HEK293 (cell line): ENCODE measurements around the gene THAP4.
A peak's percentile ranks its signal among the peaks of the same experiment; 100 is the strongest.

Source experiments
- CTCF ChIA-PET: fragments of 350-600 bp; formaldehyde crosslinking; extraction: SDS; loops from one replicate; lab custom pipeline; 2021; ENCODE audit warnings: antibody characterized with exemption; lab: Yijun Ruan, JAX
- POLR2A ChIA-PET: fragments of 300-600 bp; formaldehyde crosslinking; extraction: SDS; loops from one replicate; lab custom pipeline; 2020; ENCODE audit warnings: antibody characterized with exemption, inconsistent platforms; lab: Yijun Ruan, JAX
- H3K27ac ChIP-seq: fragments of 200-500 bp; sonication (Bioruptor generic); 2 replicates; pipeline ENCODE4 v1.5.1; 2014; ENCODE audit warnings: low read depth, low read length, control low read depth, inconsistent platforms; ENCODE audit errors: extremely low read depth
- H3K36me3 ChIP-seq, 2 experiments: fragments of 200-500 bp in 1 of 2; sonication (Bioruptor generic) in 1 of 2; 1 replicate in 1 of 2; 2 replicates in 1 of 2; pipeline ENCODE4 v1.5.1; 2014 to 2017; ENCODE audit warnings: inconsistent platforms in 2 of 2, low read length in 2 of 2; ENCODE audit not compliant: control insufficient read depth in 2 of 2, insufficient read depth in 1 of 2
- H3K4me1 ChIP-seq: fragments of 200-500 bp; sonication (Bioruptor generic); 2 replicates; pipeline ENCODE4 v1.5.1; 2014; ENCODE audit warnings: mild to moderate bottlenecking, low read length, inconsistent platforms; ENCODE audit not compliant: control insufficient read depth, insufficient read depth
- H3K4me3 ChIP-seq: 2 replicates; pipeline ENCODE4 v1.5.1; 2011; ENCODE audit warnings: low read depth, mild to moderate bottlenecking, control low read depth, low read length, moderate library complexity
- H3K9me3 ChIP-seq: fragments of 200-500 bp; sonication (Bioruptor generic); 2 replicates; pipeline ENCODE4 v1.5.1; 2014; ENCODE audit warnings: low read depth, low read length, inconsistent platforms; ENCODE audit not compliant: control insufficient read depth, insufficient read depth
- BCL11A ChIP-seq: fragments of 450-650 bp; formaldehyde crosslinking; IDR thresholded peaks from 2 replicates; pipeline ENCODE4 v1.5.1; 2016; ENCODE audit warnings: low read depth, missing biosample characterization, missing genetic modification characterization
- BCL11B ChIP-seq: fragments of 450-650 bp; formaldehyde crosslinking; IDR thresholded peaks from 2 replicates; pipeline ENCODE4 v1.5.1; 2016; ENCODE audit warnings: low read depth, missing biosample characterization, missing genetic modification characterization
- KLF17 ChIP-seq: fragments of 450-650 bp; formaldehyde crosslinking; IDR thresholded peaks from 2 replicates; pipeline ENCODE4 v1.5.1; 2016; ENCODE audit warnings: missing biosample characterization, missing genetic modification characterization
- KLF7 ChIP-seq: fragments of 450-650 bp; formaldehyde crosslinking; IDR thresholded peaks from 2 replicates; pipeline ENCODE4 v1.5.1; 2016; ENCODE audit warnings: missing biosample characterization, missing genetic modification characterization, borderline replicate concordance
- OSR2 ChIP-seq: fragments of 450-650 bp; formaldehyde crosslinking; IDR thresholded peaks from 2 replicates; pipeline ENCODE4 v1.5.1; 2016; ENCODE audit warnings: missing biosample characterization, missing genetic modification characterization
- REPIN1 ChIP-seq: fragments of 450-650 bp; formaldehyde crosslinking; IDR thresholded peaks from 2 replicates; pipeline ENCODE4 v1.5.1; 2017; ENCODE audit warnings: missing biosample characterization, missing genetic modification characterization, low read depth
- SCRT2 ChIP-seq: fragments of 450-650 bp; formaldehyde crosslinking; IDR thresholded peaks from 2 replicates; pipeline ENCODE4 v1.5.1; 2016; ENCODE audit warnings: missing biosample characterization, missing genetic modification characterization
- ZBTB26 ChIP-seq: fragments of 450-650 bp; formaldehyde crosslinking; optimal IDR thresholded peaks from 2 replicates; pipeline ENCODE3; 2016; ENCODE audit warnings: missing biosample characterization, mild to moderate bottlenecking, missing genetic modification characterization
- ZBTB6 ChIP-seq: fragments of 450-650 bp; formaldehyde crosslinking; IDR thresholded peaks from 2 replicates; pipeline ENCODE4 v1.5.1; 2017; ENCODE audit warnings: missing biosample characterization, missing genetic modification characterization
- ZNF140 ChIP-seq: fragments of 450-650 bp; formaldehyde crosslinking; IDR thresholded peaks from 2 replicates; pipeline ENCODE4 v1.5.1; 2016; ENCODE audit warnings: missing biosample characterization, missing genetic modification characterization
- ZNF24 ChIP-seq: fragments of 450-650 bp; formaldehyde crosslinking; IDR thresholded peaks from 2 replicates; pipeline ENCODE4 v1.5.1; 2016; ENCODE audit warnings: missing biosample characterization, missing genetic modification characterization
- ZNF266 ChIP-seq: fragments of 450-650 bp; formaldehyde crosslinking; IDR thresholded peaks from 2 replicates; pipeline ENCODE4 v1.5.1; 2016; ENCODE audit warnings: missing biosample characterization, missing genetic modification characterization, low read depth
- ZNF341 ChIP-seq: fragments of 450-650 bp; formaldehyde crosslinking; IDR thresholded peaks from 2 replicates; pipeline ENCODE4; 2016; ENCODE audit warnings: low read depth, missing biosample characterization, missing genetic modification characterization
- ZNF354C ChIP-seq: fragments of 450-650 bp; formaldehyde crosslinking; IDR thresholded peaks from 2 replicates; pipeline ENCODE4 v1.5.1; 2016; ENCODE audit warnings: missing biosample characterization, missing genetic modification characterization, low read depth, borderline replicate concordance
- ZNF37A ChIP-seq: fragments of 450-650 bp; IDR thresholded peaks from 2 replicates; pipeline ENCODE4 v1.5.1; 2018; ENCODE audit warnings: missing biosample characterization, missing genetic modification characterization
- ZNF423 ChIP-seq: fragments of 450-650 bp; formaldehyde crosslinking; IDR thresholded peaks from 2 replicates; pipeline ENCODE4 v1.5.1; 2016; ENCODE audit warnings: missing biosample characterization, missing genetic modification characterization
- ZNF473 ChIP-seq: fragments of 450-650 bp; formaldehyde crosslinking; IDR thresholded peaks from 2 replicates; pipeline ENCODE4 v1.5.1; 2017; ENCODE audit warnings: missing biosample characterization, missing genetic modification characterization
- ZNF548 ChIP-seq: fragments of 450-650 bp; formaldehyde crosslinking; IDR thresholded peaks from 2 replicates; pipeline ENCODE4 v1.5.1; 2016; ENCODE audit warnings: missing biosample characterization, missing genetic modification characterization
- ZNF596 ChIP-seq: fragments of 450-650 bp; IDR thresholded peaks from 2 replicates; pipeline ENCODE4 v1.5.0; 2018; ENCODE audit warnings: missing biosample characterization, mild to moderate bottlenecking, missing genetic modification characterization, moderate library complexity
- ZNF600 ChIP-seq: fragments of 450-650 bp; formaldehyde crosslinking; IDR thresholded peaks from 2 replicates; pipeline ENCODE4 v1.5.1; 2016; ENCODE audit warnings: missing biosample characterization, missing genetic modification characterization
- ZNF629 ChIP-seq: fragments of 450-650 bp; formaldehyde crosslinking; IDR thresholded peaks from 2 replicates; pipeline ENCODE4 v1.5.1; 2017; ENCODE audit warnings: missing biosample characterization, missing genetic modification characterization
- ZNF791 ChIP-seq: fragments of 450-650 bp; formaldehyde crosslinking; IDR thresholded peaks from 2 replicates; pipeline ENCODE4 v1.5.1; 2016; ENCODE audit warnings: missing biosample characterization, missing genetic modification characterization
- ZSCAN4 ChIP-seq: fragments of 450-650 bp; formaldehyde crosslinking; IDR thresholded peaks from 2 replicates; pipeline ENCODE4 v1.5.1; 2017; ENCODE audit warnings: missing biosample characterization, missing genetic modification characterization

Gene THAP4

GRCh38 chr2:241680044-241680443, 43.1 kb upstream of the THAP4 start:
- Histone ChIP-seq H3K9me3 (no peaks in the 10 kb centered on the region), H3K4me1 (no peaks in the 10 kb centered on the region), H3K36me3 (peaks cover 42 to 100% of the 10 kb centered on the region in 2 experiments), H3K27ac (no peak overlapping the region), H3K4me3 (no peak overlapping the region)
- no peak for TF ChIP-seq SCRT2 (tag by site-specific recombination)
- no peak for TF ChIP-seq OSR2 (tag by site-specific recombination)
- no peak for TF ChIP-seq ZNF24
- no peak for TF ChIP-seq ZSCAN4 (tag by site-specific recombination)
- TF ChIP-seq REPIN1: no peak
- no peak for TF ChIP-seq ZNF266
- TF ChIP-seq BCL11B (tag by site-specific recombination): no peak
- no peak for TF ChIP-seq ZNF600
- TF ChIP-seq ZNF423: no peak
- TF ChIP-seq ZNF37A (tag by site-specific recombination): no peak
- TF ChIP-seq ZNF354C: no peak
- no peak for TF ChIP-seq ZNF140 (tag by site-specific recombination)
- TF ChIP-seq KLF17 (tag by site-specific recombination): no peak
- no peak for TF ChIP-seq BCL11A (tag by site-specific recombination)
- TF ChIP-seq ZBTB6 (tag by site-specific recombination): no peak
- no peak for TF ChIP-seq ZNF473 (tag by site-specific recombination)
- no peak for TF ChIP-seq ZNF629
- no peak for TF ChIP-seq ZNF548 (tag by site-specific recombination)
- TF ChIP-seq KLF7 (tag by site-specific recombination): no peak
- CTCF ChIA-PET: interaction anchor here (0.5 to 0.9 kb wide), 2 partner anchors 18 to 199 kb away, joined by 3 to 6 read pairs; no protein-coding TSS in a partner anchor
- POLR2A ChIA-PET: interaction anchor here (0.6 to 1.3 kb wide), 5 partner anchors 9 to 188 kb away, joined by 3 to 5 read pairs (median 3); no protein-coding TSS in a partner anchor

- no peak overlapping the region for H3K4me3 ChIP-seq
- peaks cover 31 to 99% of the 10 kb centered on the region in 2 experiments for H3K36me3 ChIP-seq
- H3K9me3 ChIP-seq: no peaks in the 10 kb centered on the region
- H3K4me1 ChIP-seq: no peaks in the 10 kb centered on the region
- ChIA-PET POLR2A (interaction anchor here (0.8 to 2.2 kb wide), 4 partner anchors 8 to 189 kb away, joined by 3 to 9 read pairs (median 3); partner anchors contain the start of genes DTYMK and ING5), CTCF (interaction anchor here (0.6 to 0.7 kb wide), 2 partner anchors 14 to 162 kb away, joined by 3 to 4 read pairs; no protein-coding TSS in a partner anchor)
- no peak overlapping the region for H3K27ac ChIP-seq
- TF ChIP-seq ZNF791 (tag by site-specific recombination) (no peak), ZNF596 (no peak), ZBTB26 (tag by site-specific recombination) (no peak), ZBTB6 (tag by site-specific recombination) (no peak), ZNF341 (tag by site-specific recombination) (0 out of 2 replicates have a peak, but pooled peaks have one; percentile 29)
Measured at GRCh38 chr2:241678784-241679540, 42.0 kb upstream of the THAP4 start.
